ENCODE results near the gene CFP.

CFP gene

GRCh38 chrX:47577424-47577823 is 52.3 kb downstream of the CFP start:
- no peak overlapping the region for H3K4me3 ChIP-seq (ENCODE audit: control insufficient read depth, low read depth, low read length)
- TF ChIP-seq CTCF (IDR thresholded peaks at IDR 0.05; ENCODE audit: control insufficient read depth, insufficient read depth, low read depth, low read length, missing control alignments) = no peak
- DNase-seq (ENCODE audit: low read depth) = no peak

GRCh38 chrX:47576021-47576898 is 53.5 kb downstream of the CFP start:
- no peak overlapping the region for H3K4me3 ChIP-seq (ENCODE audit: control insufficient read depth, low read depth, low read length)
- no peak for DNase-seq (ENCODE audit: low read depth)
- TF ChIP-seq CTCF (IDR thresholded peaks at IDR 0.05; ENCODE audit: control insufficient read depth, insufficient read depth, low read depth, low read length, missing control alignments) = no peak

- TF ChIP-seq CTCF (IDR thresholded peaks at IDR 0.05; ENCODE audit: control insufficient read depth, insufficient read depth, low read depth, low read length, missing control alignments) = no peak
- no peak overlapping the region for H3K4me3 ChIP-seq (ENCODE audit: control insufficient read depth, low read depth, low read length)
- no peak for DNase-seq (ENCODE audit: low read depth)
Observed at GRCh38 chrX:47574547-47575301, 55.0 kb downstream of the CFP start.

- H3K4me3 ChIP-seq (ENCODE audit: control insufficient read depth, low read depth, low read length) = no peak overlapping the region
- DNase-seq (ENCODE audit: low read depth) = no peak
- TF ChIP-seq CTCF (IDR thresholded peaks at IDR 0.05; ENCODE audit: control insufficient read depth, insufficient read depth, low read depth, low read length, missing control alignments) = no peak
Observed at GRCh38 chrX:47574076-47574546, 55.6 kb downstream of the CFP start.

- no peak for DNase-seq (ENCODE audit: low read depth)
- H3K4me3 ChIP-seq (ENCODE audit: control insufficient read depth, low read depth, low read length) = no peak overlapping the region
- no peak for TF ChIP-seq CTCF (IDR thresholded peaks at IDR 0.05; ENCODE audit: control insufficient read depth, insufficient read depth, low read depth, low read length, missing control alignments)
Observed at GRCh38 chrX:47573341-47574075, 56.2 kb downstream of the CFP start.

All from AG09309 (cell line).